AG10803 (cell line): ENCODE measurements around the gene LCE7A.

ENCODE experiments used
- DNase-seq: peaks from one replicate; pipeline ENCODE4 v3.0.0; 2010; ENCODE audit warnings: low read depth
- H3K4me3 ChIP-seq: 2 replicates; pipeline ENCODE4 v1.5.1; 2011; ENCODE audit warnings: mild to moderate bottlenecking, low read length, control low read depth
- TF ChIP-seq, protein P1 (sequence below): conservative IDR thresholded peaks from 2 replicates; pipeline ENCODE4 v1.5.1; 2011; ENCODE audit warnings: mild to moderate bottlenecking, low read length, control low read depth, inconsistent platforms

LCE7A gene

DNA sequence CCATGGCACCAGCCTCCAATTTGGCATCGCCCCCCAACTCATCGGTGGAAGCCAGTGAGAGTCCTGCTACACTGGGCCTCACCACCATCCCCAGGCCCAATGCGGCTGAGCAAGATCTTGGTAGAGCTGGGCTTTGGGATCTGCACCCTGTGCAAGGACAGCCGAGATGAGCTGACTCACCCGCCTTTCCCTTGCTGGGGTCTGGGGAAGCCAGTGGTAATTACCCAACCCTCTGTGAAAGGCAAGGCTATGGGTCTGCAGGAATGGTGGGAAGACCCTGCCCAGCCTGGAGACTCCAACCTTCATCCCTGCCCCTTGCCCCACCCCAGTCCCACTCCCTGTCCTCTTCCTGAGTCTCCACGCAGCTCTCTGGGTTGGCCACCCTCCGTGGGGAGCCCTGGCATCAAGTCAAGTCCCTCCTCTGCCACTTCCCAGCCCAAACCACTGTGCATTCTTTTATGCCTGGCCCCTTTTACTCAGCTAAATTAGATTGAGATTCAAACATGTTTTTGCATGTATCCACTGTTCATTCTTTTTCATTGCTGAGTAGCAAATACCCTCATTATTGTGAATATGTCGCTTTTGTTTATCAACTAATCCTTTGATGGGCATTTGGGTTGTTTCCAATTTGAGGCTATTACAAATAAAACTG, 27.1 kb downstream of the LCE7A start:
- TF ChIP-seq, protein P1, sequence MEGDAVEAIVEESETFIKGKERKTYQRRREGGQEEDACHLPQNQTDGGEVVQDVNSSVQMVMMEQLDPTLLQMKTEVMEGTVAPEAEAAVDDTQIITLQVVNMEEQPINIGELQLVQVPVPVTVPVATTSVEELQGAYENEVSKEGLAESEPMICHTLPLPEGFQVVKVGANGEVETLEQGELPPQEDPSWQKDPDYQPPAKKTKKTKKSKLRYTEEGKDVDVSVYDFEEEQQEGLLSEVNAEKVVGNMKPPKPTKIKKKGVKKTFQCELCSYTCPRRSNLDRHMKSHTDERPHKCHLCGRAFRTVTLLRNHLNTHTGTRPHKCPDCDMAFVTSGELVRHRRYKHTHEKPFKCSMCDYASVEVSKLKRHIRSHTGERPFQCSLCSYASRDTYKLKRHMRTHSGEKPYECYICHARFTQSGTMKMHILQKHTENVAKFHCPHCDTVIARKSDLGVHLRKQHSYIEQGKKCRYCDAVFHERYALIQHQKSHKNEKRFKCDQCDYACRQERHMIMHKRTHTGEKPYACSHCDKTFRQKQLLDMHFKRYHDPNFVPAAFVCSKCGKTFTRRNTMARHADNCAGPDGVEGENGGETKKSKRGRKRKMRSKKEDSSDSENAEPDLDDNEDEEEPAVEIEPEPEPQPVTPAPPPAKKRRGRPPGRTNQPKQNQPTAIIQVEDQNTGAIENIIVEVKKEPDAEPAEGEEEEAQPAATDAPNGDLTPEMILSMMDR = no peak
- H3K4me3 ChIP-seq = no peak overlapping the region
- DNase-seq = no peak

DNA sequence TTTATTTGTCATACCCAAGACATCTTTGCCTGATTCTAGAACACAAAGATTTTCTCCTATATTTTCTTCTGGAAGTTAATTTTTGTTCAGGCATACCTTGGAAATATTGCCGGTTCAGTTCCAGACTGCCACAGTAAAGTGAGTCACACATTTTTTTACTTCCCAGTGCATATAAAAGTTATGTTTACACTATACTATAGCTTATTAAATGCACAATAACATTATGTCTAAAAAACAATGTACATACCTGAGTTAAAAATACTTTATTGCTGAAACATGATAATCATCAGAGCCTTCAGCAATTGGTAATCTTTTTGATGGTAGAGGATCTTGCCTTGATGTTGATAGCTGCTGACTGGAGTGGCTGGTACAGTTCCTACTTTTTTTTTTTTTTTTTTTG, 28.3 kb downstream of the LCE7A start:
- TF ChIP-seq, protein P1 = no peak
- no peak for DNase-seq

DNA sequence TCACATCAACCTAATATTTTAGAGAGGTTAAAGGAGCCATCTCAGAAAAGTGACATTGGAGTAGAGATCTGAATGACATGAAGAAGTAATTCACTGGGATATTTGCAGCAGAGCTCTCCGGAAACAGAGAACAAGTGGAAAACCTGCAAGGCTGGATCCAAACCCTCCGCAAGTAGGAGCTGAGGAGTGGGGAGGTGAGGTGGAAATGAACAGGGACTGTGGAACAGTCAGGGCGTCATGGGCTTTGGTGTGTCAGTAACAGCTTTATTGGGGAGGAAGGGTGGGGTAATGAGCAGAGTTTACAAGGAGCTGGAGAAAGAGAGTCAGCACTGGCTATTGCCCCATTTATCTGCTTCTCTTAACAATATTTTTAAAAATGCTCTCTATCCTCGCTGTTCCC, 39.2 kb downstream of the LCE7A start:
- H3K4me3 ChIP-seq = no peak overlapping the region
- TF ChIP-seq, protein P1 = no peak
- no peak for DNase-seq

More for the DNA sequence above, 28.3 kb downstream of the LCE7A start:
- H3K4me3 ChIP-seq = no peak overlapping the region

DNA sequence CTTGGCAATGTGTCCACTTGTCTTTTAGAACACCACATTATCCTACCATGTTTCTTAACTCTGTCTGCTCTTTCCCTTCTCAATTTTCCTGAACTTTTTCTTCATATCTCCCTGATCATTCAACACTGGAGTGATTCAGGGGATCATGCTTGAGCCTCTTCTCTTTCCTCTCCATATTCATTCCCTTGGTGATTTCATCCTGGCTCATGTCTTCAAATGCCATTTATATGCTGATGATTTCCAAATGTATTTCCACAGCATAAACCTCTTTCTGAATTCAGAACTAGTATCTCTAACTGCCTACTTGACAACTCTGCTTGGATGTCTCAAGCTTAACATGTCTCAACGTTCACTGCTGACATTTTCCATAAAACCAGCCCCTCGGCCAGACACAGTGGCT, 40.1 kb downstream of the LCE7A start:
- TF ChIP-seq, protein P1 = no peak
- H3K4me3 ChIP-seq = no peak overlapping the region
- DNase-seq = no peak

DNA sequence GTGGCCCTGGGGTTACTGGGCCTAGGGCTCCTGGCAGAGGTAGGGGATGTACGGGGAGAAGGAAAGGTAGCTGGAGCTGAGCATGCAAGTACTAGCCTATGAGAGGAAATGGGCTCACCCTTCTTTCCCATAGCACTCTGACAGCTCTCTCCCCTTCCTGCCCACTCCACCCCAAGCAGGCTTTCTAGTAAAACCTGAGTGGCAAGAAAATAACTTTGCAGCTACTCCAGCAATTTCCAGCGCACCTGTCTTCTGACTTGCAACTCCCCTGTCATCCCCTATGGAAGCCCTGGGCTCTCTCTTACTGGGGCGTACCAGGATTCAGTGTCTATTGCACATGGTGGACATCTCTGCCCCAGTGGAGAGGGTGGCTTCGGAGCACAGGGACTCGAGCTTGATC, 41.8 kb downstream of the LCE7A start:
- no peak for DNase-seq
- TF ChIP-seq, protein P1 = no peak
- H3K4me3 ChIP-seq = no peak overlapping the region

DNA sequence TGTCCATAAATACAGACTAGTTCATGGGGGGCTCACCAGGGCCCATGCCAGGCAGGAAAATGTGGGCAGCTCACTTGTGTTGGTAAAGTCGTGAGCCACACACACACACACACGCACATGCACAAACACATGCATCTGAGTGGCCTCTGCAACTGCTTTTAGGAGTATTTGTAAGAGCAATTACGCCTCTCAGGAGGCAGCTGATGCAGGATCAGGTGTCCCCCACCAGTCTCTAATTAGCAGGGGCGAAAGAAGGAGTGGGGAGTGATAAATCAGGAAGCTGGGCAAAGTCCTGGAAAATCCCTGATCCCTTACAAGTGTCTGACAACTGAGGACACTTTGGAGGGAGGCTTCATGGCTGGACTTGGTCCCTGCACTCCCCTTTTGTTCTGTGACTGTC, 42.8 kb downstream of the LCE7A start:
- DNase-seq = no peak
- TF ChIP-seq, protein P1 = no peak
- no peak overlapping the region for H3K4me3 ChIP-seq

DNA sequence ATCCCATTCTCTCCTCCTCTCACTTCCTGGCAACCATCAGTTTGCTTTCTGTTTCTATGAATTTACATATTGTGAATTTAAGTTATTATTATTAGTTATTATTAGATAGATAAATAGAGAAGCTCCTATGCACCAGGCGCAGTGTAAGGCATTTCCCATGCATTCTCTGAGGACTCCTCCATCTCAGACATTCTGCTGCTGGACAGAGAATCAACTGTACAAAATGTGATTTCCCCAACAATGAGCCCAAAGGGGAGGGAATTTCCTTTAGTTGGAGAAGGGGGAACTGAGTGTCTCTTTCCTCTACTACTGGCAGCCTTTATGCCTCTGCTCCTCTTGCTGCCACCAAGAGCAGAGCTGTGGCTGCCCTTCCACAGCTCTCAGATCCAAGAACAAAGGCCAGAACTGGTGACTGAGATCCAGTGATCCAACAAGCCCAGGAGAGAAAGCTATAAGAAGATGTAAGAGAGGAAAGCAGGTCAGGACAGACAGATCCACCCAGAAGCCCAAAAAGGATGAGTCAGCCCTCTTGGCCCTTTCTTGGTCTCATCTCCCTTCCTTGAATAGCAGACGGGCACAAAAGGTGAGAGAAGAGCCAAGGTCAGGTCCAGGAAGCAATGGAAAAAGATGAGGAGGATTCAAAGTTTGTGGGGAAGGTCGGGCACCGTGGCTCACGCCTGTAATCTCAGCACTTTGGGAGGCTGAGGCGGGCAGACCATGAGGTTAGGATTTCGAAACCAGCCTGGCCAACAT, 45.1 kb downstream of the LCE7A start:
- no peak overlapping the region for H3K4me3 ChIP-seq
- TF ChIP-seq, protein P1 = no peak
- DNase-seq = no peak
